Activated CD4-positive, alpha-beta memory T cell treated with anti-CD3 and anti-CD28 coated beads for 36 hours (primary cell): ENCODE data around the gene NUDT3. TPM values are rescaled to one million over a fixed set of nuclear protein-coding genes. Genes with fewer than 3 reads are reported as not detected.
A peak's percentile ranks its signal among the peaks of the same experiment; 100 is the strongest.
"Not testable (repeated sequence)": the region's sequence is repeated elsewhere in the genome, so short reads cannot be mapped to it uniquely, and the experiment has no call there.

Experiments
- CTCF ChIA-PET: fragments of 350-600 bp; sonication (Branson Sonifier 250); formaldehyde crosslinking; loops from one replicate; lab custom pipeline; 2021; ENCODE audit warnings: antibody characterized with exemption, inconsistent platforms; lab: Charles Lee
- POLR2A ChIA-PET: fragments of 350-600 bp; sonication (Branson Sonifier 250); formaldehyde crosslinking; loops from one replicate; lab custom pipeline; 2021; ENCODE audit warnings: antibody characterized with exemption; lab: Charles Lee
- DNase-seq: peaks from one replicate; pipeline ENCODE4 v3.0.0-alpha.2; 2020
- H3K27ac Mint-ChIP-seq: one replicate; pipeline ENCODE4 v1.8.0; 2021; ENCODE audit warnings: mixed read lengths
- H3K27me3 Mint-ChIP-seq: one replicate; pipeline ENCODE4 v1.8.0; 2021; ENCODE audit warnings: mixed read lengths
- H3K36me3 Mint-ChIP-seq: one replicate; pipeline ENCODE4 v1.8.0; 2021; ENCODE audit warnings: mixed read lengths
- H3K4me1 Mint-ChIP-seq: one replicate; pipeline ENCODE4 v1.8.0; 2021; ENCODE audit warnings: low read depth, mixed read lengths
- H3K4me3 Mint-ChIP-seq: one replicate; pipeline ENCODE4 v1.8.0; 2021; ENCODE audit warnings: mild to moderate bottlenecking, mixed read lengths
- H3K9me3 Mint-ChIP-seq: one replicate; pipeline ENCODE4 v1.8.0; 2021; ENCODE audit warnings: mixed read lengths
- intact Hi-C: fragments of 100-400 bp; cut with micrococcal nuclease; formaldehyde crosslinking; loops from one replicate; pipeline ENCODE4 v1.15.1; 2023
- total RNA-seq, 2 experiments: library from RNA; stranded (reverse); gene quantifications; one replicate each; pipeline ENCODE4 v1.2.3, GENCODE V29; 2021

The NUDT3 gene
- total RNA-seq, 2 experiments from 2014 or later, result 12.7 to 13.4 TPM

DNA sequence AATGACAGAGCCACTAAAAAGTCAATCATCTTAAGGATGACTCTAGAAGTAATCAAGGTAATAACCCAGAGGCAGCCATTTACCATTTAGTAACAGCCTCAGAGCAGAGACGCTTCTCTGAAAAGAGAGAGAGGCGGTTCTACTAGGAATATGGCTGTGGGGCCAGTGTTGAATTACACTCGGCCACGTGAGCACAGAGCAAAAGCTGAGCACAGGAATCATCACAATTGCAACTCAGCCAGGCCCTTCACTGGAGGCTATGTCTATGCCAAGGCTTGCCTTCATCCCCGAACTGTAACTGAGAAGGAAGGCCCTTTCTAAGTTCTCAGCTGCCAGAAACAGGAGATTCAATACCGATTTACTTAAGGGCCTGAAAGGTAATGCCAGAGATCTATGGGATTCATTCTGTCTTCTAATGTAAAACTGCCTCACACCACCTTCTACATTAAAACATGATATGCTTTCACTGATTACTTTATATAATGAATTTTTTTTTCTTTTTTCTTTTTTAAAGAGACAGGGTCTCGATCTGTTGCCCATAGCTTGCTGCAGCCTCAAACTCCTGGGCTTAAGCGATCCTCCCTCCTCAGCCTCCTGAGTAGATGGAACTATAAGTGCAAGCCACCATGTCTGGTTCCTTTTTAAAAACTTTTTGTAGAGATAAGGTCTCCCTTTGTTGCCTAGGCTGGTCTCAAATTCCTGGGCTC is 67.6 kb downstream of the NUDT3 start:
- intact Hi-C loops, result loop anchor here (10.0 kb wide), 1 partner anchor 70 kb away; the partner anchor contains the start of gene NUDT3

GRCh38 chr6:34324221-34324620 is 68.2 kb downstream of the NUDT3 start:
- H3K27ac Mint-ChIP-seq, H3K4me3 Mint-ChIP-seq, DNase-seq, H3K9me3 Mint-ChIP-seq, H3K36me3 Mint-ChIP-seq, POLR2A ChIA-PET, H3K27me3 Mint-ChIP-seq: not testable (repeated sequence)
- CTCF ChIA-PET, result interaction anchor here (0.7 kb wide), 1 partner anchor 9 kb away, joined by 3 read pairs; no protein-coding TSS in a partner anchor
- peaks cover 15% of the 10 kb centered on the region for H3K4me1 Mint-ChIP-seq
- intact Hi-C loops, result loop anchor here (10.0 kb wide), 1 partner anchor 71 kb away; the partner anchor contains the start of gene NUDT3

More for the DNA sequence above, 67.6 kb downstream of the NUDT3 start:
- H3K4me3 Mint-ChIP-seq, result no peak overlapping the region
- no peaks in the 10 kb centered on the region for H3K9me3 Mint-ChIP-seq
- ChIA-PET POLR2A (no interaction called here), CTCF (no interaction called here)
- no peaks in the 10 kb centered on the region for H3K27me3 Mint-ChIP-seq
- H3K4me1 Mint-ChIP-seq, result peaks cover 11% of the 10 kb centered on the region
- no peak overlapping the region for H3K27ac Mint-ChIP-seq
- DNase-seq, result no peak
- H3K36me3 Mint-ChIP-seq, result no peaks in the 10 kb centered on the region

GRCh38 chr6:34323300-34323699 is 69.2 kb downstream of the NUDT3 start:
- H3K27ac Mint-ChIP-seq, result no peak overlapping the region
- H3K27me3 Mint-ChIP-seq, result no peaks in the 10 kb centered on the region
- H3K9me3 Mint-ChIP-seq, result no peaks in the 10 kb centered on the region
- no peak overlapping the region for H3K4me3 Mint-ChIP-seq
- DNase-seq, result no peak
- intact Hi-C loops, result loop anchor here (10.0 kb wide), 1 partner anchor 72 kb away; the partner anchor contains the start of gene NUDT3
- H3K4me1 Mint-ChIP-seq, result peaks cover 18% of the 10 kb centered on the region
- CTCF ChIA-PET, result no interaction called here
- H3K36me3 Mint-ChIP-seq, result no peaks in the 10 kb centered on the region
- POLR2A ChIA-PET, result no interaction called here

DNA sequence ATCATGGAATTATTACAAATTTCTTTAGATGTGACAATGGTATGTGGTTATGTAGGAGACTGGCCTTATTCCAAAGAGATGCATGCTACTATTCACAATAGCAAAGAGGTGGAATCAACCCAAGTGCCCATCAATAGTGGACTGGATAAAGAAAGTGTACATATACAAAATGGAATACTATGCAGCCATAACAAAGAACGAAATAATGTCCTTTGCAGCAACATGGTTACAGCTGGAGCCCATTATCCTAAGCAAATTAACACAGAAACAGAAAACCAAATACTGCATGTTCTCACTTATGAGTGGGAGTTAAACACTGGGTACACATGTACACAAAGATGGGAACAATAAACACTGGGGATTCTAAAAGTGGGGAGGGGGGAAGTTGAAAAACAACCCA is 69.7 kb downstream of the NUDT3 start:
- POLR2A ChIA-PET, result no interaction called here
- CTCF ChIA-PET, result no interaction called here
- Mint-ChIP-seq H3K27ac (no peak overlapping the region), H3K4me1 (peaks cover 19% of the 10 kb centered on the region), H3K9me3 (no peaks in the 10 kb centered on the region), H3K4me3 (no peak overlapping the region), H3K36me3 (no peaks in the 10 kb centered on the region), H3K27me3 (no peaks in the 10 kb centered on the region)
- intact Hi-C loops, result loop anchor here (10.0 kb wide), 1 partner anchor 72 kb away; the partner anchor contains the start of gene NUDT3
- DNase-seq, result no peak

DNA sequence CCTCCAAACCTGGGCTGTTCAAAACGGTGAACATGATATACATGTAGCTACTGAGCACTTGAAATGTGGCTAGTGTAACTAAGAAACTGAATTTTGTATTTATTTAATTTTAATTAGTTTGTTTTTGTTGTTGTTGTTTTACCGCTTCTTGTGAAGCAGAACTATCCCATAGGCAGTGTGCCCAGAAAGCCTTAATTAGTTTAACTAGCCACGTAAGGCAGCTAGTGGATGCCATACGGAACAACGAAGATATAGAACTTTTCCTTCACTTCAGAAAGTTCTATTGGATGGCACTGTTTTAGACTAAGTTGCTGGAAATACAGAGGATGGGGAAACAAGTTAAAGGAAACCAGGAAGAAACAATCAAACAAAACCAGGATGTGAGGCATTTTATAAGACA is 70.6 kb downstream of the NUDT3 start:
- Mint-ChIP-seq H3K9me3 (no peaks in the 10 kb centered on the region), H3K36me3 (no peaks in the 10 kb centered on the region), H3K4me3 (no peak overlapping the region), H3K4me1 (peaks cover 27% of the 10 kb centered on the region), H3K27ac (no peak overlapping the region), H3K27me3 (no peaks in the 10 kb centered on the region)
- ChIA-PET CTCF (no interaction called here), POLR2A (no interaction called here)
- intact Hi-C loops, result loop anchor here (10.0 kb wide), 1 partner anchor 73 kb away; the partner anchor contains the start of gene NUDT3
- DNase-seq, result no peak

- ChIA-PET CTCF (no interaction called here), POLR2A (no interaction called here)
- intact Hi-C loops, result no loop called here
- Mint-ChIP-seq H3K36me3 (no peaks in the 10 kb centered on the region), H3K4me1 (peaks cover 47% of the 10 kb centered on the region), H3K9me3 (no peaks in the 10 kb centered on the region), H3K4me3 (no peak overlapping the region), H3K27ac (no peak overlapping the region), H3K27me3 (no peaks in the 10 kb centered on the region)
- no peak for DNase-seq
Measured at GRCh38 chr6:34319471-34319885, 73.0 kb downstream of the NUDT3 start.

DNA sequence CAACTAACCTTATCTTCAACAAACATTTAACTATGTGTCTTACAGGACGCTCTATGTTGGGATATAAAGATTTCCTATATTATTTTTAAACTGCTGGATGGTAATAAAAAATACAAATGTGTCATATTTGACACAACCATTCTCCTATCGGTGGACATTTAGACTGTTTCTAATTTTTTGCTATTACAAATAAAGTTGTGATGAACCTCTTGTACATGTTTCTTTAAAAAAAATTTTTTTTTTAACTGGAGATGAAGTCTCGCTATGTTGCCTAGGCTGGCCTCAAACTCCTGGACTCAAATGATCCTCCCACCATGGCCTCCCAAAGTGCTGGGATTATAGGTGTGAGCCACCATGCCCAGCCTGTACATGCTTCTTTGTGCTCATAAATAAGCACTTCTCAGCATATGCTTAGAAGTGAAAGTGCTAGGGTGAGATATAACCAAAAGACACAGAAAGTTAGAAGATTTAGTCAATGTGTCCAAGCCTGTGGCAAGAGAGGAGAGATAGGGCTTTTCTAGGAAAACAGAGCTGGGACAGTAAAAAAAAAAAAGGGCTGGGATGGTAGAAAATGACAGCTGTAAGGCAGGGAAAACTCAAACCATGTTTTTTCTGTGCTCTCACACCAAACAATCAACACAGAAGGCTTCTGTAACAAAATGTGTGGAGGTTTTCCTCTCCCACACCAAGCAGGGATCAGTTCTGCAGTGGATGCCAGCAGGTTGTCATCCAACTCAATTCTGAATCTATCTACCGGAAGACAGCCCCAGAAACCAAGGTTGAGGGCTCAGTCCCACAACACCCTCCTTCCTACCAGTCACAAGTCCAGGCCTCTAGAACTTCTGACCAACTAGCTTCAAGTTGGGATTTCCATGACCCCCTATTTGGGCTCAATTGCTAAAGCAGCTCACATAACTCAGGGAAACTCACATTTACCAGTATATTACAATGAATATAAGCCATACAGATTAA is 73.7 kb downstream of the NUDT3 start:
- DNase-seq, result no peak
- POLR2A ChIA-PET, result no interaction called here
- CTCF ChIA-PET, result no interaction called here
- H3K4me1 Mint-ChIP-seq, result peaks cover 47% of the 10 kb centered on the region
- H3K27ac Mint-ChIP-seq, result no peak overlapping the region
- no peaks in the 10 kb centered on the region for H3K27me3 Mint-ChIP-seq
- H3K9me3 Mint-ChIP-seq, result no peaks in the 10 kb centered on the region
- no peaks in the 10 kb centered on the region for H3K36me3 Mint-ChIP-seq
- H3K4me3 Mint-ChIP-seq, result no peak overlapping the region
- intact Hi-C loops, result no loop called here

DNA sequence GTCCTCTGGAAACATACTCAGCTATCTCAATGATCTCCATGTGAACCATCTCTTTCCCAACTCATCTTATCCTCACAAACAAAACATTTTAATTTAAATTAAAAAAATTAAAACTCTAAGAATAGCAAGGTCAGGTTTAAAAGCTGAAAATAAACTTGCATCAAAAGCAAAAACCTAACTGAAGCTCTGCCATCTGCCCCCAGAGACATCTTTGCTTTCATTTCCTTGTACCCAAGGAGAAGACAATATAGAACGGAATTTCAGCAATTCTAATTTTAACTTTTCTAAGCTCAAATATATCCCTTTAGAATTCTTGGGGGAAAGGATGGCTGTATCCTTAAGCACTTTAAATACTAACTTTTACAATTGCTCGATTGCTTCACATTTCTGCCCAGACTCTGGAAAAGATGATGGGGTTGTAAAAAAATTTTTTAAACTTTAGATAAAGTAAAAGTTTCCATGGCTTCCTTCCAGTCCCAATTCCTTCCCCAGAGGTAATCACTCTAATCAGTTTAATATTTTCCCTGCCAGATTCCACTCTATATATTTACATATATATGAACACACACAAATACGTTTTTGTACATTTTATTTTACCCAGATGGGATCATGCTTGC is 74.5 kb downstream of the NUDT3 start:
- CTCF ChIA-PET, result interaction anchor here (0.7 kb wide), 1 partner anchor 36 kb away, joined by 3 read pairs; no protein-coding TSS in a partner anchor
- no peak for DNase-seq
- peaks cover 2% of the 10 kb centered on the region for H3K36me3 Mint-ChIP-seq
- no peak overlapping the region for H3K4me3 Mint-ChIP-seq
- intact Hi-C loops, result no loop called here
- H3K4me1 Mint-ChIP-seq, result peaks cover 47% of the 10 kb centered on the region
- no peaks in the 10 kb centered on the region for H3K27me3 Mint-ChIP-seq
- POLR2A ChIA-PET, result no interaction called here
- H3K9me3 Mint-ChIP-seq, result no peaks in the 10 kb centered on the region
- H3K27ac Mint-ChIP-seq, result no peak overlapping the region

GRCh38 chr6:34317172-34317477 is 75.3 kb downstream of the NUDT3 start:
- no peak for DNase-seq
- Mint-ChIP-seq H3K27me3 (no peaks in the 10 kb centered on the region), H3K36me3 (peaks cover 2% of the 10 kb centered on the region), H3K27ac (no peak overlapping the region), H3K4me3 (no peak overlapping the region), H3K4me1 (peaks cover 47% of the 10 kb centered on the region), H3K9me3 (no peaks in the 10 kb centered on the region)
- ChIA-PET CTCF (no interaction called here), POLR2A (no interaction called here)
- intact Hi-C loops, result no loop called here

- no peak for DNase-seq
- intact Hi-C loops, result no loop called here
- H3K27me3 Mint-ChIP-seq, result no peaks in the 10 kb centered on the region
- H3K27ac Mint-ChIP-seq, result no peak overlapping the region
- ChIA-PET CTCF (interaction anchor here (1.5 kb wide), 1 partner anchor 121 kb away, joined by 3 read pairs; no protein-coding TSS in a partner anchor), POLR2A (no interaction called here)
- no peak overlapping the region for H3K4me3 Mint-ChIP-seq
- peaks cover 47% of the 10 kb centered on the region for H3K4me1 Mint-ChIP-seq
- H3K9me3 Mint-ChIP-seq, result no peaks in the 10 kb centered on the region
- H3K36me3 Mint-ChIP-seq, result peaks cover 2% of the 10 kb centered on the region
Measured at GRCh38 chr6:34316431-34317171, 75.9 kb downstream of the NUDT3 start.

DNA sequence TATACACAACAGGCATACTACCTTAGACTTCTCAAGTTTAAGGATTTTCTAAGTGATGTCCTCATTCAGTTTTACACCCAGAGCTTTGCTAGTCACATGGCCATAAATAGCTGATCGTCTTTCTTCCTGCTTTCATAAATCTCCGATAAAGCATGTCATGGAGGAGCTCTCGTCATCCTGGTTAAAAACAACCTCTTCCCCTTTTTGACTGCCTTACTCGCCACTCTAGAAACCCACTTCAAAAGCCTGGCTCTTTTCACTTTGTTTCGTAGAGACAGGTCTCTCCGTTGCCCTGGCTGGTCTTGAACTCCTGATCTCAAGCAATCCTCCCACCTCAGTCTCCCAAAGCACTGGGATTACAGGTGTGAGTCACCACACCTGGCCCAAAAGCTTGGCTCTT is 76.7 kb downstream of the NUDT3 start:
- peak overlapping the region; percentile 26 for H3K27ac Mint-ChIP-seq
- POLR2A ChIA-PET, result no interaction called here
- no peaks in the 10 kb centered on the region for H3K9me3 Mint-ChIP-seq
- DNase-seq, result peak; percentile 33
- CTCF ChIA-PET, result interaction anchor here (0.7 to 1.5 kb wide), 5 partner anchors 10 to 120 kb away, joined by 3 to 5 read pairs (median 3); no protein-coding TSS in a partner anchor
- intact Hi-C loops, result no loop called here
- peaks cover 47% of the 10 kb centered on the region for H3K4me1 Mint-ChIP-seq
- no peaks in the 10 kb centered on the region for H3K27me3 Mint-ChIP-seq
- H3K4me3 Mint-ChIP-seq, result peak overlapping the region; percentile 35
- H3K36me3 Mint-ChIP-seq, result peaks cover 2% of the 10 kb centered on the region
